NCI-H1105 (cell line): Measurements from ENCODE around the gene CTNND2.

ENCODE experiments used
- DNase-seq: peaks from one replicate; lab custom pipeline; 2025; lab: John Stamatoyannopoulos, UW

CTNND2 gene

DNA sequence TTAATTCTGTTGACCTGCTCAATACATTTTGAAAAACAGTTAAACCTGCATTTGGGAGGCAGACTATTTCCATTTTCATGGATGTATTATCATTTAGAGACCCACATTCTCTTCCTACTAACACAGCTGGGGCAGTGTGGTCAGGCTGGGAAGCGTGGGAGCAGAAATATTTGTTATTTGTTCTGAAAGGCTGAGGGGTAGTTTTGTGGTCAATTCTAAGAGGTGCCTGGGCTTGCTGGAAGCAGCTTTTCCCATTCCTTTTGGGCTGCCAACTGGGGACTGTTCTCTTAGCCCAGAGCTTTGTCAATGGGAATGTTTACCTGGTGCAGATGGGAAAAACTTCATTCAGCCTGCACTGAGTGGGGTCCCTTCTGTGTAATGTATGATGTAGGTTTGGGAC lies 971.8 kb downstream of the CTNND2 start:
- no peak for DNase-seq

DNA sequence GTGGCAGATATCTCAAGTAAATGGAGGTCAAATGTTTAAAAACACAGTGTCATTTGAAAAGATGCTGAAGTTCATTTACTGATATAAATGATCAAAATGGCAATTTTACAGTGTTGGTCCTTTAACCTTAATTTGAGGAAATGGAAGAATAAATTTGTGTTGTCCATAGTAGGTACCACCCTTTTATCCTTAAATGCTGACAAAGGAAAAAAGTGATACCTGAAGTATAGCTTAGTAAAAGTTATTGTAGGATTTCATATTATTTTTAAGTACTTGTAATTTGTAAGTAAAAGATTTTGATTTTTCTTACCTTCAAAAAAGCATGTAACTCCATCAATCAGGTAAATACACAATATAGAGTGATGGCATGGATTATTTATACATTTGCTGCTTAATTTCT lies 976.6 kb downstream of the CTNND2 start:
- no peak for DNase-seq

DNA sequence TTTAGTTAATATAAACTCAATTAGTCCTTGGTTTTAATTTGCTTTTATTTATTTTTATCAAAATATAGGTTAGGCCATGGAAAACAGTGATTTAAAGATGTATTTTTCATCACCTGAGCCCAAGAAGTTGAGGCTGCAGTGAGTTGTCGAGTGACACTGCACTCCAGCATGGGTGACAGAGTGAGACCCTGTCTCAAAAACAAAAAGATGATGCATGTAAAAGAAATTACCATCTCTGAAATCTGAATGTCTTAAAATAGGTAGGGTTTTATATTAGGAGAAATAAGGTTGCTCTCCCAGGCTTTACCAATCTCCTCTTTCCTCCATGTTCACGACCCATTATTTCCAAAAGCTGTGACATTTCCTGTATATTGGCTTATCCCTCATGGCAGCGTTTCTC lies 980.9 kb downstream of the CTNND2 start:
- no peak for DNase-seq
